NCI-H2029 (cell line): ENCODE results near the gene IQSEC1.
A peak's percentile ranks its signal among the peaks of the same experiment; 100 is the strongest.
"Not testable (repeated sequence)": the region's sequence is repeated elsewhere in the genome, so short reads cannot be mapped to it uniquely, and the experiment has no call there.

ENCODE experiments used
- DNase-seq: peaks from one replicate; lab custom pipeline; 2025; lab: John Stamatoyannopoulos, UW

Gene IQSEC1

DNA sequence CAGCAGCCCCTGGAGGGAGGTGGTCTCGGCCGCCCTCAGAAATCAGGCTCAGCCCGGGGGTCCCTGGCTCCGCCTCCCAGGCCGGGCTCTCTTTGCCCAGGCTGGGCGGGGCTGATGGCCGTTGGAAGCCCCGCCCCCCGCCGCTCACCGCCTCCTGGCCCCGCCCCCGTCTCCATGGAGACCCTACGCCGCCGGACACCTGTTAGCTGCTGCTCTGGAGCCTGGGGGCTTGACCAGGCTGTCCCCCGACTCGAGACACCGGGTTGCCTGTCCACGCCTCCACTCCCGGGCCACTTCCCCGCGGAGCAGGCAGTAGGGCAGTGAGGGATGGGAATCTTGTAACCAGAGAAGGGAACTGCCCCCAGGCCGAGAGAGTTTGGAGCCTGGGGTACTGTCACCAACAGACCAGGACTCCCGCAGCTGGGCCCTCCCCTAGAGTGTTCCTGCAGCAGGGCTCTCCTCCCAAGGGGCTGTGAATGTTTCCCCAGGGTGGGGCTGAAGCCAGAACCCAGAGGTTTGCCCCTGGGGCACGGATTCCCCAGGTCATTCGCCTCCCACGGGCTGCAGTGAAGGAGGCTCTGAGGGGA is 204.1 kb downstream of the IQSEC1 start:
- no peak for DNase-seq

DNA sequence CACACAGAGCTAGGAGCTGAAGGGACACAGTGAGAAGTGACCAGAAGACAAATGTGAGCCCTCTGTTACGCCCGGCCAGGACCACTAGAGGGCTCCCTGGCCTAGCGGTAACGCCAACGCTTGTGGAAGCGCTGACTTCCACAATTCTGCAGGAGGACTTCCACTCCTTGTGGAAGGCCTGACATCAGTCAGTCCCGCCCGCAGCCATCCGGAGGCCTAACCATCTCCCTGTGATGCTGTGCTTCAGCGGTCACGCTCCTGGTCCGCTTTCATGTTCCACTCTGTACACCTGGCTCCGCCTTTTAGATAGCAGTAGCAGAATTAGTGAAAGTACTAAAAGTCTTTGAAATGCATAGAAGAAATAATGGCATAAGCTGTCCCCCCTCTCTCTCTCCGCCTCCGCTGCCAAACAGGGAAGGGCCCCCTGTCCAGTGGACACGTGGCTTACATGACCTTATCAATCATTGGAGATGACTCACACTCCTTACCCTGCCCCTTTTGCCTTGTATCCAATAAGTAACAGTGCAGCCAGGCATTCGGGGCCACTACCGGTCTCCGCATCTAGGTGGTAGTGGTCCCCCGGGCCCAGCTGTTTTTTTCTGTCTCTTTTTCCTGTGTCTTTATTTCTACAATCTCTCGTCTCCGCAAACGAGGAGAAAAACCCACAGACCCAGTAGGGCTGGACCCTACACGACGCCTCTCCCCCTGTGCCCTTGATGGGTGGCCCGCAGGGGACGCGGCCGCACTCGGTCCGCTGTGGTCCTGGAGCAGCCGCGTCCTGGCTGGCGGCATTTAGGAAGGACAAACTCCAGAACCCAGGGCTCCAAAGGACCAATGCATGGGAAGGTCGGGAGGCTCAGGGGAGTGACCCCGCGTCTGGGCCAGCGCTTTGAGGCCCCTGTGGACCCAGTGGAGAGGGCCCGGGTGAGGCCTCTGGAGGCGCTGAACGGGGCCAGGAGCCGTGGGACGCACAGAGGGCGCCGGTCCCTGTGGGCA is 204.9 kb downstream of the IQSEC1 start:
- DNase-seq, result peak; percentile 87

DNA sequence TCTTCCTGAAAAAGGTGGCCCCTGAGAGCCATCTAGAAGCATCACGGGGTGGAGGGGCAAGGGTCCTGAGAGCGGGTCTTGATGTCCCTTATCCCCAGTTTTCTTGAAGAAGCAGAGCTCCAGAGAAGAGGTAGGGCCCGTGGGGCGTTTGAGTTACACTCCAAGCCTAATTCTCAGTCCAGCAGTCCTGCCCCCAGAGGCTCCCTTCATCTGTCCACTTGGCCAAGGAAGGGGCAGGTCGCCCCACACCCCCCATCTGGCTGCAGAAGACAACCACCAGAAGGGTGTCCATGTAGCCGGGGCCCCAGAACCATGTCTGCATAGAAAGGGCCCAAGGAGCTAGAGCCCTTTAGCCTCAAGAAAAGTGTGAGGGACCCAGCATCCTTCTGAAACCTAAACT is 206.4 kb downstream of the IQSEC1 start:
- DNase-seq, result no peak

DNA sequence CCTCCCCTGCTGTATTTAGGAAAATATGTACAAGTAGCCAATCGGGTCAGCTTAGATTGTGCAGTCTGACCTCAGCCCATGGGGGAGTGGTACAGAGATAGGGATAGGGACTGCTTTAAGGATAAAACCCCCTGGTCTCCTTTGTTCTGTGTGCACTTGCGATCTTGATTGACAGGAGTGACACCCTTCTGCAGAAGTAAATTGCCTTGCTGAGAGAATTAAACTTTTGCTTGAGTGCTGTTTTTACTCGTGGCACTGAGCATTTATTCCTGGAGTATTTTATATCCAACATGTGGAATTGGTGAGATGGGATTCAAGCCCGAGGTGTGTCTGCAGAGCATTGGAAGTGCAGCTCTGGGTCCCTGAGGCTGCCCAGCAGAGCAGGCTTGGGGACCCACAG is 208.0 kb downstream of the IQSEC1 start:
- DNase-seq, result no peak

DNA sequence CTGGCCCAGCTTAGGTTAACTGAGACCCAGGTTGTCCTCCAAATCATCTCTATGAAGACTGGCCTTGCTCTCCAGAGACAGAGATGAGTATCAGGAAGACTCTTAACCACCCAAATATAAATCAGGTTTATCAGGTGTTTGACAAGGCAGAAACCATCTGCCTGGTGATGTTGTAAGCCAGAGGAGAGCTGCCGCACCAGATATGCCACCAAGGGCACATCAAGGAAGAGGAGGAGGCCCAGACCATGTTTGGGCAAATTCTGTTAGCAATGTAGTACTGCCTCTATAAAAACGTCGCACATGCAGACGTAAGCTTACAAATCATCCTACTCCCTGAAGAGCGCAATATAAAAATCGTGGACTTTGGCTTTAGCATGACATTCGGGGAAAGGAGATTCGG is 210.8 kb downstream of the IQSEC1 start:
- no peak for DNase-seq

DNA sequence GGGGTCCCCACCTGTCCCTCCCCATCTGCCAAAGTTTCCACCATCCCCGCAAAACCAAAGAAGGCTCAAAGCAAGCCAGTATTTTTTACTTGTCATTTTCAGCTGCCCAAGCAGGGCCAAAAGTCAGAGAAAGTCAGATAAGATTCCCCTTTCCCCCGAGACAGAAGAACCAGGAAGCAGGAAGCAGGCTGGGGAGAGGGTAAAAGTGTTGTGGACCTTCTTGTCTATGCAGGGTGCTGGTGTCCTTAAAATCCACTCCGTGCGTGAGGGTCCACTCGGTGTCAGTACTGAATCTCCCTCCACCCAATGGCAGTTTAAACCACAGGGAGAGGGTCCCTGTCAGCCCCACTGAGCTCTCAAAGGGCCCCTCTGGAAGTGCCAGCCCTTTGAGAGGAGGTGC is 211.6 kb downstream of the IQSEC1 start:
- DNase-seq, result no peak

DNA sequence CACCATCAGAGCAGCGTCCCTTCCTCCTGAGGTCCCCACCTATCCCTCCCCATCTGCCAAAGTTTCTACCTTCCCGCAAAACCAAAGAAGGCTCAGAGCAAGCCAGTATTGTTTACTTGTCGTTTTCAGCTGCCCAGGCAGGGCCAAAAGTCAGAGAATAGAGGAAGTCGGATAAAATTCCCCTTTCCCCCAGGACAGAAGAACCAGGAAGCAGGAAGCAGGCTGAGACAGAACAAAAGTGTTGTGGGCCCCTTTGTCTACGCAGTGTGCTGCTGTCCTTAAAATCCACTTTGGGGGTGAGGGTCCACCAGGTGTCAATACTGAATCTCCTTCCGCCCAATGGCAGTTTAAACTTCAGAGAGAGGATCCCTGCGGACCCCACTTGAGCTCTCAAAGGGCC is 213.4 kb downstream of the IQSEC1 start:
- no peak for DNase-seq

DNA sequence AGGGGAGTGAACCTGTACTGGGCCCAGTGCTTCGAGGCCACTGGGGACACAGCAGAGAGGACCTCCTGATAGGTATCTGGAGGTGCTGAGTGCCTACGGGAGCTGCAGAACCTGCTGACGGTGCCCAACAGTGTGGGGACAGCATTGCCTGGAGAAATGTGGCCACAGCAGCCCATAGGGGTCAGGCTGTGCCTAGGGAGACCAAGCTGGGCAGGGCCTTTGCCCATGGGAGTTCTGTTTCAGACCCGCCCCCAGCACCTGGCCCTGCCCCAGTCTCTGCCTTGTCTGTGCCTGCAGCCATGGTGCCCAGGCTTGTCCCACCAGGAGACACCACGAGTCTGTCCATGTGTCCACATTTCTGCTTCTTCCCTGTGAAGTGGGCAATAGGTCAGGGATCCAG is 216.6 kb downstream of the IQSEC1 start:
- no peak for DNase-seq

DNA sequence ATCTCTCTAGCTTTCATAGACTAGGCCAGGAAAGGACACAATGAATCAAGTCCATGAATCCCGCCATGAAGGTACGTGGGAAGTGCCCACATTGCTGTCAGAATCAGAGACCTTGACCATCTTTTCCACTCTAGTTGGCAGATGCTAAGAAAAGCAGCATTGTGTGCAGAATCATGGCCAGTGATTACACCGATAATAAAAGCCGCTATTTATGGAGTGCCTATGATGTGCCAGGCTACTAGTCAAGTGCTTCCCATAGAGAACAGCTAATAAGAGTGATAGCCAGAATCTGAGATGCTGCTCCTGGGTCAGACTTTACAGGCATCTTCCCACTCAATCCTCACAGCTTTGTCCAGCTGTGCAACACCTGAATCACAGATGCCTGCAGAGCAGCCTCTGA is 218.7 kb downstream of the IQSEC1 start:
- no peak for DNase-seq

DNA sequence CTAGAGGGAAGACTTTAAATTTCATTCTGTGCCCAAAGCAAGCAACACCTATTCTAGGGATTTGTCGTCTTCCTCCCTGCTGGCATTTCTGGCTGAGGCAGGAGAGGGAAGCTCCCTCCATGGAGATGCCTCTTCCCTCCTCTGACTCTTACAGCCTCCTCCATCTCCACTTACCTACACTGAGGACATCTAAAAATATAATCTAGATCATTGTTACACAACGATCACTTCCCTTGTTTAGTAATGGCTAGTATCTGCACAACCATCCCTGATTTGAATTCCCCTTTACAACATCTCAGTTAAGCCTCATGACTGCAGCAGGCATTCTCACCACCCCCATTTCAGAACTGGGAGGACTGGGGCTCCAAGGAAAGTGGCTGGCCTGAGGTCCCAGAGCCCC is 219.4 kb downstream of the IQSEC1 start:
- not testable (repeated sequence) for DNase-seq

DNA sequence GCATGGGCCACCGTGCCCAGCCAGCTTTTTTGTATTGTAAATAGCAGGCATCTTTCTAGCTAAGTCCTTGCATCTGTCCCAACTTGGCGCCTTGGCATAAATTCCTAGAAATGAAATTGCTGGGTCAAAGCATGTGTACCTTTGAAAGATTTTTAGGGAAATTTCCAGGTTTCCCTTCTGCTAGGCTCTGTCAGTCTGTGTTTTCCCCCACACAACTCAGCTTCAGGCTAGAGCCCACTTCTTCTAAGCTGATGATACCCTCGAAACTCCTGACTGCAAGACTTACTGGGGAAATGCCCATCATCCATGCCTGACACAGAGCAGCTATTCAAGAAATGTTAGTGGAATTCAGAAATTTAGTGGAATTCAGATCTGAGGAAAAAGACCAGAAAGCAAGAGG is 221.0 kb downstream of the IQSEC1 start:
- DNase-seq, result no peak
